Neural progenitor cell (in vitro differentiated cells): ENCODE data around the gene IL3RA.

ENCODE experiments used
- CTCF ChIP-seq: fragments of 200-600 bp; sonication (generic); IDR thresholded peaks from 2 replicates; pipeline ENCODE4 v1.5.1; 2017; ENCODE audit warnings: antibody characterized with exemption, mild to moderate bottlenecking
- EZH2 ChIP-seq: fragments of 200-600 bp; sonication (generic); IDR thresholded peaks from 2 replicates; pipeline ENCODE4 v1.6.1; 2017; ENCODE audit warnings: antibody characterized with exemption, mild to moderate bottlenecking, moderate library complexity
- EZH2phosphoT487 ChIP-seq: fragments of 200-600 bp; sonication (generic); IDR thresholded peaks from 2 replicates; pipeline ENCODE4 v1.6.1; 2017; ENCODE audit warnings: antibody characterized with exemption

- TF ChIP-seq CTCF (no peak), EZH2 (no peak), EZH2phosphoT487 (no peak)
These were observed 11.0 kb upstream of the IL3RA start for GRCh38 chrX:1325515-1326116.
